HepG2 (cell line): ENCODE data around the gene GRIK4. TPM values are rescaled to one million over a fixed set of nuclear protein-coding genes. Genes with fewer than 3 reads are reported as not detected.

Source experiments
- ASH2L ChIP-seq: fragments of 300-600, 200-600 bp; sonication (generic); IDR thresholded peaks from 2 replicates; pipeline ENCODE4 v1.7.0; 2017; ENCODE audit warnings: low read depth, mild to moderate bottlenecking, moderate library complexity, mixed read lengths, low read length; ENCODE audit not compliant: insufficient read length
- ATRX ChIP-seq: sonication (generic); formaldehyde crosslinking; IDR thresholded peaks from 2 replicates; pipeline ENCODE4 v1.4.0; 2020; ENCODE audit warnings: missing genetic modification reagents, borderline replicate concordance
- IKZF4 ChIP-seq: sonication (generic); formaldehyde crosslinking; IDR thresholded peaks from 2 replicates; pipeline ENCODE4 v1.5.1; 2020; ENCODE audit warnings: borderline replicate concordance, mild to moderate bottlenecking, low read depth, missing genetic modification reagents; ENCODE audit errors: not compliant biosample characterization
- KLF6 ChIP-seq: IDR thresholded peaks from 2 replicates; pipeline ENCODE4 v1.8.0; 2016; ENCODE audit warnings: missing biosample characterization, missing genetic modification reagents
- MIXL1 ChIP-seq: IDR thresholded peaks from 2 replicates; pipeline ENCODE4 v1.6.1; 2016
- NAIF1 ChIP-seq: sonication (generic); formaldehyde crosslinking; IDR thresholded peaks from 2 replicates; pipeline ENCODE4 v1.5.0; 2020; ENCODE audit warnings: mild to moderate bottlenecking, missing genetic modification reagents, borderline replicate concordance
- PHF5A ChIP-seq: IDR thresholded peaks from one replicate; pipeline ENCODE4 v1.6.1; 2018; ENCODE audit warnings: low read depth, missing genetic modification reagents; ENCODE audit not compliant: unreplicated experiment
- PRMT3 ChIP-seq: sonication (generic); formaldehyde crosslinking; IDR thresholded peaks from 2 replicates; pipeline ENCODE4 v1.8.1; 2022; ENCODE audit warnings: low read depth, mild to moderate bottlenecking, moderate library complexity, missing genetic modification reagents, borderline replicate concordance
- RAD21 ChIP-seq: fragments of 450-650 bp; formaldehyde crosslinking; IDR thresholded peaks from 2 replicates; pipeline ENCODE4 v1.5.0; 2020; ENCODE audit warnings: mild to moderate bottlenecking
- REPIN1 ChIP-seq: sonication (generic); formaldehyde crosslinking; IDR thresholded peaks from 2 replicates; pipeline ENCODE4 v1.8.0; 2022; ENCODE audit warnings: missing genetic modification reagents, low read depth, mild to moderate bottlenecking, borderline replicate concordance
- REXO4 ChIP-seq: sonication (generic); formaldehyde crosslinking; IDR thresholded peaks from 2 replicates; pipeline ENCODE4 v1.8.0; 2022; ENCODE audit warnings: missing genetic modification reagents, mild to moderate bottlenecking, borderline replicate concordance
- SAP130 ChIP-seq: IDR thresholded peaks from 2 replicates; pipeline ENCODE4 v1.6.1; 2016; ENCODE audit warnings: low read depth
- SRSF4 ChIP-seq: fragments of 200-400 bp; formaldehyde crosslinking; IDR thresholded peaks from one replicate; pipeline ENCODE4 v1.6.1; 2018; ENCODE audit warnings: mild to moderate bottlenecking, low read depth, low read length, moderate library complexity; ENCODE audit not compliant: poor library complexity, severe bottlenecking
- ZNF235 ChIP-seq: sonication (generic); formaldehyde crosslinking; IDR thresholded peaks from 2 replicates; pipeline ENCODE4 v1.8.1; 2023; ENCODE audit warnings: mild to moderate bottlenecking, missing genetic modification reagents, borderline replicate concordance
- ZNF441 ChIP-seq: sonication (generic); formaldehyde crosslinking; IDR thresholded peaks from 2 replicates; pipeline ENCODE4 v1.7.0; 2021; ENCODE audit warnings: missing genetic modification reagents, borderline replicate concordance
- ZNF768 ChIP-seq: sonication (generic); formaldehyde crosslinking; IDR thresholded peaks from 2 replicates; pipeline ENCODE4 v1.4.0; 2020; ENCODE audit warnings: missing genetic modification reagents
- ZSCAN20 ChIP-seq: sonication (generic); formaldehyde crosslinking; IDR thresholded peaks from 2 replicates; pipeline ENCODE4 v1.4.0; 2020; ENCODE audit warnings: missing genetic modification reagents, mild to moderate bottlenecking, borderline replicate concordance
- ZSCAN21 ChIP-seq: sonication (generic); formaldehyde crosslinking; IDR thresholded peaks from 2 replicates; pipeline ENCODE4 v1.8.0; 2022; ENCODE audit warnings: mild to moderate bottlenecking, missing genetic modification reagents, moderate library complexity, borderline replicate concordance
- polyA plus RNA-seq, 8 experiments: library from polyadenylated mRNA; depleted of rRNA in 3 of 8; stranded (reverse) in 7 of 8; unstranded in 1 of 8; fragments of >200 nt; fragmentation: Illumina TruSeq in 4 of 8; extraction: Trizol in 4 of 8; gene quantifications; 2 replicates each; pipeline versions ENCODE4 v1.2.1 to v1.2.3, GENCODE V29; 2011 to 2016; ENCODE audit warnings: low read depth in 4 of 8, missing spikeins in 1 of 8, mixed read lengths in 1 of 8; ENCODE audit not compliant: insufficient read depth in 1 of 8
- total RNA-seq, 5 experiments: library from RNA; depleted of rRNA; stranded (reverse); fragments of >200 nt; fragmentation: Illumina TruSeq; extraction: Trizol; gene quantifications; 2 replicates each; pipeline ENCODE4 v1.2.3, GENCODE V29; 2016; ENCODE audit warnings: low read depth in 1 of 5
- TF ChIP-seq, protein P1 (sequence below): sonication (generic); formaldehyde crosslinking; IDR thresholded peaks from 2 replicates; pipeline ENCODE4 v1.4.0; 2020; ENCODE audit warnings: low read depth, mild to moderate bottlenecking, missing genetic modification reagents
- TF ChIP-seq, protein P2 (sequence below): sonication (generic); formaldehyde crosslinking; conservative IDR thresholded peaks from 2 replicates; pipeline ENCODE4 v1.8.0; 2022; ENCODE audit warnings: missing genetic modification reagents
- TF ChIP-seq, protein P3 (sequence below): sonication (generic); formaldehyde crosslinking; IDR thresholded peaks from 2 replicates; pipeline ENCODE4 v1.8.1; 2023; ENCODE audit warnings: missing genetic modification reagents, inconsistent platforms, borderline replicate concordance
- TF ChIP-seq, protein P4 (sequence below): sonication (generic); formaldehyde crosslinking; conservative IDR thresholded peaks from 2 replicates; pipeline ENCODE4 v1.8.1; 2023; ENCODE audit warnings: missing genetic modification reagents
- TF ChIP-seq, protein P5 (sequence below): sonication (generic); formaldehyde crosslinking; IDR thresholded peaks from 2 replicates; pipeline ENCODE4 v1.8.0; 2022; ENCODE audit warnings: missing genetic modification reagents, low read depth, mild to moderate bottlenecking, borderline replicate concordance

Gene GRIK4
- total and polyA plus RNA-seq, 2 of the 13 experiments (the other 11 are each of a cell fraction or from before 2014, with no cell fraction given), result 0.04 to 0.07 TPM

DNA sequence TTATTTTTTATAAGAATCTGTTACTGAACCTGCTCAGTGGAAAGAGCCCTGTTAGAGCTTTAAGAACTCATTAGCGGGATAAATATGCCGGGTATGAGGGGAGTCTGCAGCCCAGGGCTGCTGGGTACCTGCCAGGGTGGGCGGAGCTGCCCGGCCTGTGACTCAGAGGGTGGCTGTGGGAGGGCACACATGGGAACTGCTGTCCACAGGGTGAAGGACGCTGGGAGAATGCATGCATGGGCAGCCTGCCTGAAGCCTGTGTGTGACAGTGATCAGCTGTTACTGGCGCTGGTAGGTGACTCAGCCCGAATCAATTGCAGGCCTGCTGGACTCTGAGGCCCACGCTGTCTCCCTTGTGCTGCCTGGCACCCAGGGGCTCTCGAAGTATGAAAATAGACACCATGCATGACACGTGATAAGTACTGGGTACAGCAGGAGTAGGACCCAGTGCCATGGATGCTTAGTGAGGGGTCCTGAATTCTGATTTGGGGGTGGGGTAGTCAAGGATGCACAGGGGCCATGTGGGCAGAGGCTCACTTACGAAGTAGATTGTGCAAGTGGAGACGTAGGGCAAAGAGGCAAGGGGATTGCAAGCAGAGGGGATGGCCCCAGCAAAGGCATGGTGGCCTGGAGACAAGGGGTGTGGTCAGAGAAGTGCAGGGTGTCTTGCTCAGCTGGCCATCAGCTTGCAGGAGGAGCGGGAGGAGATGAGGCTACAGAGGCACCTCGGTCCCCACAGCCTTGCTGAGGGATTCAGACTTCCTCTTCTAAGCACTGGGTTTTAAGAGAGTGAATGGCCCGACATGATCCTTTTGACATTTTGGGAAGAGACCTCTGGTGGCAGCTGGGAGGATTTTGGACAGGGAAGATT lies 36.5 kb downstream of the GRIK4 start (continued):
- TF ChIP-seq, protein P1, sequence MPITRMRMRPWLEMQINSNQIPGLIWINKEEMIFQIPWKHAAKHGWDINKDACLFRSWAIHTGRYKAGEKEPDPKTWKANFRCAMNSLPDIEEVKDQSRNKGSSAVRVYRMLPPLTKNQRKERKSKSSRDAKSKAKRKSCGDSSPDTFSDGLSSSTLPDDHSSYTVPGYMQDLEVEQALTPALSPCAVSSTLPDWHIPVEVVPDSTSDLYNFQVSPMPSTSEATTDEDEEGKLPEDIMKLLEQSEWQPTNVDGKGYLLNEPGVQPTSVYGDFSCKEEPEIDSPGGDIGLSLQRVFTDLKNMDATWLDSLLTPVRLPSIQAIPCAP (CRISPR knock-in tag), result no peak
- TF ChIP-seq, protein P2, sequence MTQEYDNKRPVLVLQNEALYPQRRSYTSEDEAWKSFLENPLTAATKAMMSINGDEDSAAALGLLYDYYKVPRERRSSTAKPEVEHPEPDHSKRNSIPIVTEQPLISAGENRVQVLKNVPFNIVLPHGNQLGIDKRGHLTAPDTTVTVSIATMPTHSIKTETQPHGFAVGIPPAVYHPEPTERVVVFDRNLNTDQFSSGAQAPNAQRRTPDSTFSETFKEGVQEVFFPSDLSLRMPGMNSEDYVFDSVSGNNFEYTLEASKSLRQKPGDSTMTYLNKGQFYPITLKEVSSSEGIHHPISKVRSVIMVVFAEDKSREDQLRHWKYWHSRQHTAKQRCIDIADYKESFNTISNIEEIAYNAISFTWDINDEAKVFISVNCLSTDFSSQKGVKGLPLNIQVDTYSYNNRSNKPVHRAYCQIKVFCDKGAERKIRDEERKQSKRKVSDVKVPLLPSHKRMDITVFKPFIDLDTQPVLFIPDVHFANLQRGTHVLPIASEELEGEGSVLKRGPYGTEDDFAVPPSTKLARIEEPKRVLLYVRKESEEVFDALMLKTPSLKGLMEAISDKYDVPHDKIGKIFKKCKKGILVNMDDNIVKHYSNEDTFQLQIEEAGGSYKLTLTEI, result no peak
- TF ChIP-seq RAD21 (peak; percentile 20; the same call in 1 of the 2 replicates), PRMT3 (CRISPR knock-in tag) (no peak), ATRX (CRISPR knock-in tag) (no peak), ZNF441 (CRISPR knock-in tag) (no peak), IKZF4 (no peak), REXO4 (CRISPR knock-in tag) (no peak), SAP130 (CRISPR knock-in tag) (peak; percentile 99), ZSCAN20 (CRISPR knock-in tag) (no peak), ASH2L (no peak), ZNF235 (CRISPR knock-in tag) (no peak), KLF6 (CRISPR knock-in tag) (peak; percentile 33; the same call in 1 of the 2 replicates), NAIF1 (CRISPR knock-in tag) (no peak), SRSF4 (no peak), MIXL1 (CRISPR knock-in tag) (peak; percentile 80; the same call in 1 of the 2 replicates), PHF5A (CRISPR knock-in tag) (peak; percentile 47), REPIN1 (CRISPR knock-in tag) (peak; percentile 42; the same call in 1 of the 2 replicates), ZNF768 (peak; percentile 22; the same call in 1 of the 2 replicates), ZSCAN21 (CRISPR knock-in tag) (no peak)
- TF ChIP-seq, protein P3, sequence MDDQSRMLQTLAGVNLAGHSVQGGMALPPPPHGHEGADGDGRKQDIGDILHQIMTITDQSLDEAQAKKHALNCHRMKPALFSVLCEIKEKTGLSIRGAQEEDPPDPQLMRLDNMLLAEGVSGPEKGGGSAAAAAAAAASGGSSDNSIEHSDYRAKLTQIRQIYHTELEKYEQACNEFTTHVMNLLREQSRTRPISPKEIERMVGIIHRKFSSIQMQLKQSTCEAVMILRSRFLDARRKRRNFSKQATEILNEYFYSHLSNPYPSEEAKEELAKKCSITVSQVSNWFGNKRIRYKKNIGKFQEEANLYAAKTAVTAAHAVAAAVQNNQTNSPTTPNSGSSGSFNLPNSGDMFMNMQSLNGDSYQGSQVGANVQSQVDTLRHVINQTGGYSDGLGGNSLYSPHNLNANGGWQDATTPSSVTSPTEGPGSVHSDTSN (CRISPR knock-in tag), result no peak
- TF ChIP-seq, protein P4, sequence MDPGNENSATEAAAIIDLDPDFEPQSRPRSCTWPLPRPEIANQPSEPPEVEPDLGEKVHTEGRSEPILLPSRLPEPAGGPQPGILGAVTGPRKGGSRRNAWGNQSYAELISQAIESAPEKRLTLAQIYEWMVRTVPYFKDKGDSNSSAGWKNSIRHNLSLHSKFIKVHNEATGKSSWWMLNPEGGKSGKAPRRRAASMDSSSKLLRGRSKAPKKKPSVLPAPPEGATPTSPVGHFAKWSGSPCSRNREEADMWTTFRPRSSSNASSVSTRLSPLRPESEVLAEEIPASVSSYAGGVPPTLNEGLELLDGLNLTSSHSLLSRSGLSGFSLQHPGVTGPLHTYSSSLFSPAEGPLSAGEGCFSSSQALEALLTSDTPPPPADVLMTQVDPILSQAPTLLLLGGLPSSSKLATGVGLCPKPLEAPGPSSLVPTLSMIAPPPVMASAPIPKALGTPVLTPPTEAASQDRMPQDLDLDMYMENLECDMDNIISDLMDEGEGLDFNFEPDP (CRISPR knock-in tag), result no peak
- TF ChIP-seq, protein P5, sequence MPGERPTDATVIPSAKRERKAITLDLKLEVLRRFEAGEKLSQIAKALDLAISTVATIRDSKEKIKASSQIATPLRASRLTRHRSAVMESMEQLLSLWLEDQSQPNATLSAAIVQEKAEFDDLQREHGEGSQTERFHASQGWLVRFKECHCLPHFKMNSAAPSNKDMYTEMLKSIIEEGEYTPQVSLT (CRISPR knock-in tag), result no peak
